Activated T-cell treated with anti-CD3 and anti-CD28 coated beads, Interleukin-2, amount 50 U/mL, for 72 hours (primary cell): Measurements from ENCODE around the gene UBE2F. TPM values are rescaled to one million over a fixed set of nuclear protein-coding genes. Genes with fewer than 3 reads are reported as not detected.
"Not testable (repeated sequence)": the region's sequence is repeated elsewhere in the genome, so short reads cannot be mapped to it uniquely, and the experiment has no call there.

Source experiments
- ATAC-seq, 2 donors: fragments of 150-1000 bp; cut with Tn5 transposase; replicated peaks in 1 of 2; 2 replicates each; pipeline ENCODE4 v1.10.0; 2021; ENCODE audit warnings: moderate library complexity in 2 of 2, mild to moderate bottlenecking in 1 of 2
- DNase-seq, 2 donors: peaks; one replicate each; pipeline ENCODE4 v3.0.0; 2021 to 2022; ENCODE audit warnings: mixed read lengths in 1 of 2
- H3K27ac Mint-ChIP-seq: one replicate; pipeline ENCODE4 v1.8.0; 2022; ENCODE audit warnings: mild to moderate bottlenecking, moderate library complexity, mixed read lengths
- H3K27me3 Mint-ChIP-seq: one replicate; pipeline ENCODE4 v1.8.0; 2022; ENCODE audit warnings: low read depth, mixed read lengths
- H3K36me3 Mint-ChIP-seq, 2 donors: one replicate each; pipeline ENCODE4 v1.8.0; 2022; ENCODE audit warnings: mixed read lengths in 2 of 2, mild to moderate bottlenecking in 1 of 2; ENCODE audit not compliant: insufficient read depth in 2 of 2
- H3K4me1 Mint-ChIP-seq: one replicate; pipeline ENCODE4 v1.8.0; 2022; ENCODE audit warnings: low read depth, mixed read lengths
- H3K4me3 Mint-ChIP-seq, 2 donors: one replicate each; pipeline ENCODE4 v1.8.0; 2022; ENCODE audit warnings: mild to moderate bottlenecking in 2 of 2, mixed read lengths in 2 of 2, moderate library complexity in 2 of 2
- H3K9me3 Mint-ChIP-seq, 2 donors: one replicate each; pipeline ENCODE4 v1.8.0; 2022; ENCODE audit warnings: mixed read lengths in 2 of 2
- total RNA-seq, 2 donors: library from RNA; stranded (reverse); gene quantifications; one replicate each; pipeline ENCODE4 v1.2.3, GENCODE V29; 2022

Gene UBE2F
- total RNA-seq, 2 donors from 2014 or later = 73.6 to 81.7 TPM

- peaks cover 44% of the 10 kb centered on the region for H3K4me1 Mint-ChIP-seq
- peaks cover 0 to 4% of the 10 kb centered on the region in 2 donors for H3K36me3 Mint-ChIP-seq
- H3K4me3 Mint-ChIP-seq = peak overlapping the region in 1 of 2 donors; percentile 37
- DNase-seq (no peak), ATAC-seq (peak in 1 of 2 donors; percentile 51)
- H3K27me3 Mint-ChIP-seq = no peaks in the 10 kb centered on the region
- peaks cover 4 to 5% of the 10 kb centered on the region in 2 donors for H3K9me3 Mint-ChIP-seq
- no peak overlapping the region for H3K27ac Mint-ChIP-seq
Observed at GRCh38 chr2:237932731-237933131, 34.1 kb upstream of the UBE2F start.

GRCh38 chr2:237934186-237934585 is 32.6 kb upstream of the UBE2F start:
- Mint-ChIP-seq H3K27ac (no peak overlapping the region), H3K4me3 (peak overlapping the region in 1 of 2 donors; percentile 7), H3K27me3 (no peaks in the 10 kb centered on the region), H3K9me3 (peaks cover 4% of the 10 kb centered on the region in 2 donors), H3K4me1 (peaks cover 44% of the 10 kb centered on the region), H3K36me3 (peaks cover 0 to 4% of the 10 kb centered on the region in 2 donors)
- no peak for ATAC-seq
- DNase-seq = no peak

GRCh38 chr2:237935740-237936452 is 30.9 kb upstream of the UBE2F start:
- H3K9me3 Mint-ChIP-seq = no peaks in the 10 kb centered on the region
- H3K4me3 Mint-ChIP-seq = no peak overlapping the region
- no peak overlapping the region for H3K27ac Mint-ChIP-seq
- H3K4me1 Mint-ChIP-seq = peaks cover 50% of the 10 kb centered on the region
- ATAC-seq (no peak), DNase-seq (no peak)
- peaks cover 0 to 1% of the 10 kb centered on the region in 2 donors for H3K36me3 Mint-ChIP-seq
- H3K27me3 Mint-ChIP-seq = no peaks in the 10 kb centered on the region

- peaks cover 2 to 4% of the 10 kb centered on the region in 2 donors for H3K36me3 Mint-ChIP-seq
- H3K4me1 Mint-ChIP-seq = peaks cover 42% of the 10 kb centered on the region
- DNase-seq (no peak), ATAC-seq (no peak)
- peaks cover 2 to 3% of the 10 kb centered on the region in 2 donors for H3K9me3 Mint-ChIP-seq
- H3K27ac Mint-ChIP-seq = no peak overlapping the region
- H3K27me3 Mint-ChIP-seq = no peaks in the 10 kb centered on the region
- H3K4me3 Mint-ChIP-seq = no peak overlapping the region
Observed at GRCh38 chr2:237939251-237939650, 27.6 kb upstream of the UBE2F start.

- H3K27ac Mint-ChIP-seq = no peak overlapping the region
- peaks cover 4 to 5% of the 10 kb centered on the region in 2 donors for H3K9me3 Mint-ChIP-seq
- no peaks in the 10 kb centered on the region for H3K27me3 Mint-ChIP-seq
- peaks cover 37% of the 10 kb centered on the region for H3K4me1 Mint-ChIP-seq
- ATAC-seq = no peak
- DNase-seq = no peak
- peaks cover 7 to 10% of the 10 kb centered on the region in 2 donors for H3K36me3 Mint-ChIP-seq
- no peak overlapping the region for H3K4me3 Mint-ChIP-seq
Observed at GRCh38 chr2:237940828-237941227, 26.0 kb upstream of the UBE2F start.

- peaks cover 37% of the 10 kb centered on the region for H3K4me1 Mint-ChIP-seq
Observed at GRCh38 chr2:237941239-237941638, 25.6 kb upstream of the UBE2F start.

GRCh38 chr2:237942513-237942899 is 24.3 kb upstream of the UBE2F start:
- Mint-ChIP-seq H3K27ac (peak overlapping the region; percentile 61), H3K36me3 (peaks cover 11 to 13% of the 10 kb centered on the region in 2 donors), H3K9me3 (peaks cover 6 to 7% of the 10 kb centered on the region in 2 donors), H3K27me3 (no peaks in the 10 kb centered on the region), H3K4me1 (peaks cover 37% of the 10 kb centered on the region), H3K4me3 (no peak overlapping the region)
- DNase-seq (no peak), ATAC-seq (no peak)

More at GRCh38 chr2:237941239-237941638, 25.6 kb upstream of the UBE2F start:
- DNase-seq = no peak
- Mint-ChIP-seq H3K36me3 (peaks cover 7 to 10% of the 10 kb centered on the region in 2 donors), H3K4me3 (no peak overlapping the region), H3K9me3 (peaks cover 6 to 7% of the 10 kb centered on the region in 2 donors), H3K27ac (no peak overlapping the region), H3K27me3 (no peaks in the 10 kb centered on the region)
- ATAC-seq = no peak

GRCh38 chr2:237943395-237944094 is 23.3 kb upstream of the UBE2F start:
- DNase-seq (no peak), ATAC-seq (no peak)
- Mint-ChIP-seq H3K4me3 (no peak overlapping the region), H3K36me3 (peaks cover 11 to 13% of the 10 kb centered on the region in 2 donors), H3K9me3 (peaks cover 6 to 7% of the 10 kb centered on the region in 2 donors), H3K4me1 (peaks cover 37% of the 10 kb centered on the region), H3K27me3 (no peaks in the 10 kb centered on the region), H3K27ac (peak overlapping the region; percentile 90)

- no peak for DNase-seq
- peaks cover 6 to 7% of the 10 kb centered on the region in 2 donors for H3K9me3 Mint-ChIP-seq
- H3K36me3 Mint-ChIP-seq = peaks cover 11 to 13% of the 10 kb centered on the region in 2 donors
- ATAC-seq = no peak
- H3K27me3 Mint-ChIP-seq = no peaks in the 10 kb centered on the region
- H3K4me3 Mint-ChIP-seq = no peak overlapping the region
- H3K27ac Mint-ChIP-seq = no peak overlapping the region
- H3K4me1 Mint-ChIP-seq = peaks cover 37% of the 10 kb centered on the region
Observed at GRCh38 chr2:237944302-237944701, 22.5 kb upstream of the UBE2F start.

- Mint-ChIP-seq H3K27ac (no peak overlapping the region), H3K4me1 (peaks cover 30% of the 10 kb centered on the region), H3K4me3 (no peak overlapping the region)
Observed at GRCh38 chr2:237946423-237946822, 20.4 kb upstream of the UBE2F start.

GRCh38 chr2:237951354-237951753 is 15.5 kb upstream of the UBE2F start:
- H3K4me3 Mint-ChIP-seq, H3K9me3 Mint-ChIP-seq, H3K27ac Mint-ChIP-seq, H3K36me3 Mint-ChIP-seq, H3K4me1 Mint-ChIP-seq, H3K27me3 Mint-ChIP-seq, DNase-seq, ATAC-seq: not testable (repeated sequence)

More at GRCh38 chr2:237946423-237946822, 20.4 kb upstream of the UBE2F start:
- DNase-seq = no peak
- H3K9me3 Mint-ChIP-seq = peaks cover 6 to 7% of the 10 kb centered on the region in 2 donors
- H3K27me3 Mint-ChIP-seq = no peaks in the 10 kb centered on the region
- no peak for ATAC-seq
- H3K36me3 Mint-ChIP-seq = peaks cover 11 to 12% of the 10 kb centered on the region in 2 donors

- peaks cover 0 to 3% of the 10 kb centered on the region in 2 donors for H3K36me3 Mint-ChIP-seq
- no peak overlapping the region for H3K27ac Mint-ChIP-seq
- ATAC-seq = no peak
- no peak for DNase-seq
- H3K4me3 Mint-ChIP-seq = no peak overlapping the region
- peaks cover 8% of the 10 kb centered on the region for H3K27me3 Mint-ChIP-seq
- H3K4me1 Mint-ChIP-seq = peaks cover 2% of the 10 kb centered on the region
- H3K9me3 Mint-ChIP-seq = no peaks in the 10 kb centered on the region
Observed at GRCh38 chr2:237951878-237952277, 14.9 kb upstream of the UBE2F start.

GRCh38 chr2:237952851-237953250 is 14.0 kb upstream of the UBE2F start:
- DNase-seq (no peak), ATAC-seq (no peak)
- H3K36me3 Mint-ChIP-seq = no peaks in the 10 kb centered on the region
- H3K27ac Mint-ChIP-seq = no peak overlapping the region
- H3K4me1 Mint-ChIP-seq = peaks cover 9% of the 10 kb centered on the region
- H3K9me3 Mint-ChIP-seq = no peaks in the 10 kb centered on the region
- H3K4me3 Mint-ChIP-seq = no peak overlapping the region
- H3K27me3 Mint-ChIP-seq = peaks cover 15% of the 10 kb centered on the region
